ENCODE measurements around the gene PCDHA4.
"Not testable (repeated sequence)": the region's sequence is repeated elsewhere in the genome, so short reads cannot be mapped to it uniquely, and the experiment has no call there.

PCDHA4 gene

GRCh38 chr5:140849831-140850634 is 43.2 kb downstream of the PCDHA4 start:
- not testable (repeated sequence) for H3K4me1 ChIP-seq (ENCODE audit: control insufficient read depth, insufficient read depth, low read length); H3K27me3 ChIP-seq (ENCODE audit: control insufficient read depth, insufficient read depth, low read length); H3K36me3 ChIP-seq (ENCODE audit: control insufficient read depth, insufficient read depth, low read length); H3K9ac ChIP-seq (ENCODE audit: low read length); H3K4me3 ChIP-seq (ENCODE audit: low read length); H3K9me3 ChIP-seq (ENCODE audit: control insufficient read depth, low read length)

GRCh38 chr5:140855772-140856674 is 49.2 kb downstream of the PCDHA4 start, which contains the start of gene PCDHA10:
TSS of gene PCDHA10 (plus strand) at chr5:140855897. CDS start at chr5:140856049, 152 bp downstream.
- Histone ChIP-seq H3K9me3 (ENCODE audit: control insufficient read depth, low read length) (no peaks in the 10 kb centered on the region), H3K4me3 (ENCODE audit: low read length) (no peak within 1 kb of the TSS), H3K4me1 (ENCODE audit: control insufficient read depth, insufficient read depth, low read length) (no peaks in the 10 kb centered on the region), H3K27me3 (ENCODE audit: control insufficient read depth, insufficient read depth, low read length) (no peaks in the 10 kb centered on the region), H3K9ac (ENCODE audit: low read length) (no peak within 1 kb of the TSS), H3K36me3 (ENCODE audit: control insufficient read depth, insufficient read depth, low read length) (no peaks in the 10 kb centered on the region)

GRCh38 chr5:140857177-140857986 is 50.5 kb downstream of the PCDHA4 start:
- Histone ChIP-seq H3K9me3 (ENCODE audit: control insufficient read depth, low read length) (no peaks in the 10 kb centered on the region), H3K4me1 (ENCODE audit: control insufficient read depth, insufficient read depth, low read length) (no peaks in the 10 kb centered on the region), H3K9ac (ENCODE audit: low read length) (no peak overlapping the region), H3K27me3 (ENCODE audit: control insufficient read depth, insufficient read depth, low read length) (no peaks in the 10 kb centered on the region), H3K36me3 (ENCODE audit: control insufficient read depth, insufficient read depth, low read length) (no peaks in the 10 kb centered on the region), H3K4me3 (ENCODE audit: low read length) (no peak overlapping the region)

- Histone ChIP-seq H3K27me3 (ENCODE audit: control insufficient read depth, insufficient read depth, low read length) (no peaks in the 10 kb centered on the region), H3K4me3 (ENCODE audit: low read length) (no peak overlapping the region), H3K9ac (ENCODE audit: low read length) (no peak overlapping the region), H3K36me3 (ENCODE audit: control insufficient read depth, insufficient read depth, low read length) (no peaks in the 10 kb centered on the region), H3K4me1 (ENCODE audit: control insufficient read depth, insufficient read depth, low read length) (no peaks in the 10 kb centered on the region), H3K9me3 (ENCODE audit: control insufficient read depth, low read length) (no peaks in the 10 kb centered on the region)
These were observed 51.0 kb downstream of the PCDHA4 start for GRCh38 chr5:140857987-140858240.

- no peaks in the 10 kb centered on the region for H3K9me3 ChIP-seq (ENCODE audit: control insufficient read depth, low read length)
These were observed 55.8 kb downstream of the PCDHA4 start for GRCh38 chr5:140862441-140863295.

More at GRCh38 chr5:140862441-140863295, 55.8 kb downstream of the PCDHA4 start:
- Histone ChIP-seq H3K9ac (ENCODE audit: low read length) (no peak overlapping the region), H3K4me1 (ENCODE audit: control insufficient read depth, insufficient read depth, low read length) (no peaks in the 10 kb centered on the region), H3K36me3 (ENCODE audit: control insufficient read depth, insufficient read depth, low read length) (no peaks in the 10 kb centered on the region), H3K4me3 (ENCODE audit: low read length) (no peak overlapping the region), H3K27me3 (ENCODE audit: control insufficient read depth, insufficient read depth, low read length) (no peaks in the 10 kb centered on the region)
